ENCODE results near the gene BCORL1. TPM values are rescaled to one million over a fixed set of nuclear protein-coding genes. Genes with fewer than 3 reads are reported as not detected.

BCORL1 gene
- polyA plus RNA-seq, 1 donor from 2014 or later = 1.0 TPM

DNA sequence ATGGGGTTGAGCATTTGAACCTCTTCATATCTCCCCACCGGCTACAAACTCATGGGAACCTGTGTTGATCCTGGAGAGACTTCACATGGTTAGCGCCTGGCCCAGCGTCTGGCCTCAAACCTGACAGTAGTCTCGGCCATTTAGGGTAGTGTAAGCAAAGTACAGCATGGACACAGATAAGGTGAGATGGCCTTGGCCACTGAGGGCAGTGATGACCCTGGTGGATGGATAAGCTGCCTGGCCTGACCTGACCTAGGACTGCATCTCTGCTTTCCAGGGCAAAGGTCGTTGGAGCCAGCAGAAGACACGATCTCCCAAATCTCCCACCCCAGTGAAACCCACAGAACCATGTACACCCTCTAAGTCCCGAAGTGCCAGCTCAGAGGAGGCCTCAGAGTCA, 51.7 kb downstream of the BCORL1 start:
- H3K9me3 ChIP-seq (ENCODE audit: low read length) = no peaks in the 10 kb centered on the region
- H4K20me1 ChIP-seq (ENCODE audit: insufficient read depth) = no peaks in the 10 kb centered on the region
- no peak overlapping the region for H3K27ac ChIP-seq (ENCODE audit: low read length)
- TF ChIP-seq EZH2 (IDR thresholded peaks at IDR 0.05; ENCODE audit: borderline replicate concordance, insufficient read depth, low read length, poor library complexity, severe bottlenecking) = no peak
- TF ChIP-seq RAD21 (conservative IDR thresholded peaks at IDR 0.05) = no peak
- TF ChIP-seq EP300 (conservative IDR thresholded peaks at IDR 0.05; ENCODE audit: poor library complexity, severe bottlenecking) = no peak
- no peak for TF ChIP-seq TAF1 (IDR thresholded peaks at IDR 0.05; ENCODE audit: low read depth)
- no peak for TF ChIP-seq POLR2AphosphoS5 (IDR thresholded peaks at IDR 0.05)
- TF ChIP-seq MXI1 (conservative IDR thresholded peaks at IDR 0.05; ENCODE audit: poor library complexity, severe bottlenecking) = no peak
- TF ChIP-seq, protein P1, sequence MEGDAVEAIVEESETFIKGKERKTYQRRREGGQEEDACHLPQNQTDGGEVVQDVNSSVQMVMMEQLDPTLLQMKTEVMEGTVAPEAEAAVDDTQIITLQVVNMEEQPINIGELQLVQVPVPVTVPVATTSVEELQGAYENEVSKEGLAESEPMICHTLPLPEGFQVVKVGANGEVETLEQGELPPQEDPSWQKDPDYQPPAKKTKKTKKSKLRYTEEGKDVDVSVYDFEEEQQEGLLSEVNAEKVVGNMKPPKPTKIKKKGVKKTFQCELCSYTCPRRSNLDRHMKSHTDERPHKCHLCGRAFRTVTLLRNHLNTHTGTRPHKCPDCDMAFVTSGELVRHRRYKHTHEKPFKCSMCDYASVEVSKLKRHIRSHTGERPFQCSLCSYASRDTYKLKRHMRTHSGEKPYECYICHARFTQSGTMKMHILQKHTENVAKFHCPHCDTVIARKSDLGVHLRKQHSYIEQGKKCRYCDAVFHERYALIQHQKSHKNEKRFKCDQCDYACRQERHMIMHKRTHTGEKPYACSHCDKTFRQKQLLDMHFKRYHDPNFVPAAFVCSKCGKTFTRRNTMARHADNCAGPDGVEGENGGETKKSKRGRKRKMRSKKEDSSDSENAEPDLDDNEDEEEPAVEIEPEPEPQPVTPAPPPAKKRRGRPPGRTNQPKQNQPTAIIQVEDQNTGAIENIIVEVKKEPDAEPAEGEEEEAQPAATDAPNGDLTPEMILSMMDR (IDR thresholded peaks at IDR 0.05; ENCODE audit: poor library complexity, severe bottlenecking) = no peak
- TF ChIP-seq SMC3 (conservative IDR thresholded peaks at IDR 0.05; ENCODE audit: poor library complexity) = no peak
- no peak overlapping the region for H3K4me3 ChIP-seq (ENCODE audit: low read length)
- H3K36me3 ChIP-seq (ENCODE audit: insufficient read depth, low read length) = no peaks in the 10 kb centered on the region
- no peaks in the 10 kb centered on the region for H3F3A ChIP-seq (ENCODE audit: insufficient read depth, low read length, poor library complexity, severe bottlenecking)
- no peaks in the 10 kb centered on the region for H3K9me2 ChIP-seq (ENCODE audit: insufficient read depth, low read length)
- no peaks in the 10 kb centered on the region for H3K27me3 ChIP-seq (ENCODE audit: insufficient read depth, low read depth, low read length)
- H3K79me2 ChIP-seq (replicated peaks; ENCODE audit: insufficient read depth, low read length) = no peaks in the 10 kb centered on the region
- H3K9ac ChIP-seq (ENCODE audit: low read length) = no peak overlapping the region
- H3K4me2 ChIP-seq (ENCODE audit: low read length) = no peak overlapping the region
- no peak overlapping the region for H2AFZ ChIP-seq (ENCODE audit: low read depth, low read length)

DNA sequence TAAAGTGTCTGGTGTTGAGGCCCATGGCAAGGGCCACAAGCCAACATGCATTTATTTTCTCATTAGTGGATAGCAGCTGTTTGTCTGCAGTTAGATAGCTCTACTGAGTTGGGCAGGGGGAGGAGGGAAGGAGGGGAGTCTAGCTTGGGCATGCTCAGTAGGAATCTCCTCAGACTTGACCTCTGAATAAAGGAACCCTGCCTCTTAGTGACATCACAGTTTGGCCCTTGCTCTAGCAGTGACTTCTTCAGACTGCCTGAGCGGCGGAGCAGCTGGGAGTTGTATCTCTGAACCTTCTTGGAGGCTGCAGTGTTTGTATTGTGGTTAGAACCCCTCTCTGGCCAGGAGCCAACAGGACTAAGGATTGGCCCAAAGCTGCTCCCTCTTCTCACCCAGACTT, 57.4 kb downstream of the BCORL1 start:
- no peaks in the 10 kb centered on the region for H3K36me3 ChIP-seq (ENCODE audit: insufficient read depth, low read length)
- H4K20me1 ChIP-seq (ENCODE audit: insufficient read depth) = no peaks in the 10 kb centered on the region
- H3K9ac ChIP-seq (ENCODE audit: low read length) = no peak overlapping the region
- H3K27ac ChIP-seq (ENCODE audit: low read length) = no peak overlapping the region
- no peaks in the 10 kb centered on the region for H3F3A ChIP-seq (ENCODE audit: insufficient read depth, low read length, poor library complexity, severe bottlenecking)
- no peak overlapping the region for H3K4me3 ChIP-seq (ENCODE audit: low read length)
- no peaks in the 10 kb centered on the region for H3K9me2 ChIP-seq (ENCODE audit: insufficient read depth, low read length)
- H3K79me2 ChIP-seq (replicated peaks; ENCODE audit: insufficient read depth, low read length) = no peaks in the 10 kb centered on the region
- H3K4me2 ChIP-seq (ENCODE audit: low read length) = no peak overlapping the region
- no peak overlapping the region for H2AFZ ChIP-seq (ENCODE audit: low read depth, low read length)
- H3K9me3 ChIP-seq (ENCODE audit: low read length) = no peaks in the 10 kb centered on the region
- no peaks in the 10 kb centered on the region for H3K27me3 ChIP-seq (ENCODE audit: insufficient read depth, low read depth, low read length)
- TF ChIP-seq EP300 (conservative IDR thresholded peaks at IDR 0.05; ENCODE audit: poor library complexity, severe bottlenecking) (no peak), EZH2 (IDR thresholded peaks at IDR 0.05; ENCODE audit: borderline replicate concordance, insufficient read depth, low read length, poor library complexity, severe bottlenecking) (no peak), SMC3 (conservative IDR thresholded peaks at IDR 0.05; ENCODE audit: poor library complexity) (no peak), TAF1 (IDR thresholded peaks at IDR 0.05; ENCODE audit: low read depth) (no peak), POLR2AphosphoS5 (IDR thresholded peaks at IDR 0.05) (no peak), MXI1 (conservative IDR thresholded peaks at IDR 0.05; ENCODE audit: poor library complexity, severe bottlenecking) (no peak), RAD21 (conservative IDR thresholded peaks at IDR 0.05) (no peak)
- TF ChIP-seq, protein P2, sequence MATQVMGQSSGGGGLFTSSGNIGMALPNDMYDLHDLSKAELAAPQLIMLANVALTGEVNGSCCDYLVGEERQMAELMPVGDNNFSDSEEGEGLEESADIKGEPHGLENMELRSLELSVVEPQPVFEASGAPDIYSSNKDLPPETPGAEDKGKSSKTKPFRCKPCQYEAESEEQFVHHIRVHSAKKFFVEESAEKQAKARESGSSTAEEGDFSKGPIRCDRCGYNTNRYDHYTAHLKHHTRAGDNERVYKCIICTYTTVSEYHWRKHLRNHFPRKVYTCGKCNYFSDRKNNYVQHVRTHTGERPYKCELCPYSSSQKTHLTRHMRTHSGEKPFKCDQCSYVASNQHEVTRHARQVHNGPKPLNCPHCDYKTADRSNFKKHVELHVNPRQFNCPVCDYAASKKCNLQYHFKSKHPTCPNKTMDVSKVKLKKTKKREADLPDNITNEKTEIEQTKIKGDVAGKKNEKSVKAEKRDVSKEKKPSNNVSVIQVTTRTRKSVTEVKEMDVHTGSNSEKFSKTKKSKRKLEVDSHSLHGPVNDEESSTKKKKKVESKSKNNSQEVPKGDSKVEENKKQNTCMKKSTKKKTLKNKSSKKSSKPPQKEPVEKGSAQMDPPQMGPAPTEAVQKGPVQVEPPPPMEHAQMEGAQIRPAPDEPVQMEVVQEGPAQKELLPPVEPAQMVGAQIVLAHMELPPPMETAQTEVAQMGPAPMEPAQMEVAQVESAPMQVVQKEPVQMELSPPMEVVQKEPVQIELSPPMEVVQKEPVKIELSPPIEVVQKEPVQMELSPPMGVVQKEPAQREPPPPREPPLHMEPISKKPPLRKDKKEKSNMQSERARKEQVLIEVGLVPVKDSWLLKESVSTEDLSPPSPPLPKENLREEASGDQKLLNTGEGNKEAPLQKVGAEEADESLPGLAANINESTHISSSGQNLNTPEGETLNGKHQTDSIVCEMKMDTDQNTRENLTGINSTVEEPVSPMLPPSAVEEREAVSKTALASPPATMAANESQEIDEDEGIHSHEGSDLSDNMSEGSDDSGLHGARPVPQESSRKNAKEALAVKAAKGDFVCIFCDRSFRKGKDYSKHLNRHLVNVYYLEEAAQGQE (IDR thresholded peaks at IDR 0.05; ENCODE audit: borderline replicate concordance) = no peak
- TF ChIP-seq, protein P1 (IDR thresholded peaks at IDR 0.05; ENCODE audit: poor library complexity, severe bottlenecking) = no peak

All from neural cell (in vitro differentiated cells).